Sigmoid colon (tissue), 4 donors: ENCODE data around the gene TDRD9.

Experiments used
- EP300 ChIP-seq, 4 donors: sonication (generic); formaldehyde crosslinking; IDR thresholded peaks; one replicate each; pipeline ENCODE4 v1.6.1; 2017; ENCODE audit warnings: antibody characterized with exemption in 4 of 4
- POLR2A ChIP-seq, 2 donors: fragments of 450-650 bp; IDR thresholded peaks; one replicate each; pipeline ENCODE4 v1.6.1; 2016; ENCODE audit warnings: antibody characterized with exemption in 2 of 2, mild to moderate bottlenecking in 2 of 2, moderate library complexity in 2 of 2
- TF ChIP-seq, protein P1 (sequence below), 4 experiments: fragments of 450-650 bp in 3 of 4; fragments of 200-600 bp in 1 of 4; IDR thresholded peaks; one replicate each; pipeline ENCODE4 v1.5.1; 2016 to 2019; ENCODE audit warnings: antibody characterized with exemption in 4 of 4, mild to moderate bottlenecking in 3 of 4, moderate library complexity in 2 of 4

DNA sequence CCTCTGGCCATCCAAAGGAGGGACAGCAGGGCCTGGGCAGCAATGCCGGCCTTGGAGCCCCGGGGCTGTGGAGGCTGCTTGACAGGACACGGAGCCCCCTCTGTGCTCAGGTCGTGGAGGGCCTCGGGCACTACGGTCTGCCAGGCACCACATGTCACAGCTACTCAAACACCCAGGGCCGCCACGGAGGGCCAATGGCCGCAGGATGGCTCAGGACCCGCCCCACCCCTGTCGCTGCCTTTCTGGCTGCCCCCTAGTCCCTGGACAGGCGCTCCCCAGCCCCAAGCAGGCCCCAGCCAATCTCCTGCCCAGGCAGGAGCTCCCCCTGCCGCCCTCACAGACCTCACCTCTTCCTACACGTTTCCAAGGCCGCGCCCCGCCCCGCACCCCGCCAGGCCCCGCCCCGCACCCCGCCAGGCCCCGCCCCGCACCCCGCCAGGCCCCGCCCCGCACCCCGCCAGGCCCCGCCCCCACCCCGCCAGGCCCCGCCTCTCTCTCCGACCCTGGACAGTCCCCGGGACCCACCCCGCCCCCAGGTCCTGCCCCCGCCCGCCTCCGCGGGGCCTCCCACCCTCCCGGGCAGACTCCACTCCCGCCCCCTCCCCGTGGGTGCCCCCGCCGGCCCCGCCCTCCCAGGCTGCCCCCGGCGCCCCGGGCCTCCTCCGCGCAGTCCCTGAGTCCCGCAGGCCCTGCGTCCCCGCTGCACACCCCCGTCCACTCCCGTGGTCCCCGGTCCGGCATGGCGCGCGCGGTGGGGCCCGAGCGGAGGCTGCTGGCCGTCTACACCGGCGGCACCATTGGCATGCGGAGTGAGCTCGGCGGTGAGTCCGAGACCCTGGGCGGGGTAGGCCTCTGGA, 157.0 kb downstream of the TDRD9 start, which contains the start of gene ASPG:
- TF ChIP-seq, protein P1, sequence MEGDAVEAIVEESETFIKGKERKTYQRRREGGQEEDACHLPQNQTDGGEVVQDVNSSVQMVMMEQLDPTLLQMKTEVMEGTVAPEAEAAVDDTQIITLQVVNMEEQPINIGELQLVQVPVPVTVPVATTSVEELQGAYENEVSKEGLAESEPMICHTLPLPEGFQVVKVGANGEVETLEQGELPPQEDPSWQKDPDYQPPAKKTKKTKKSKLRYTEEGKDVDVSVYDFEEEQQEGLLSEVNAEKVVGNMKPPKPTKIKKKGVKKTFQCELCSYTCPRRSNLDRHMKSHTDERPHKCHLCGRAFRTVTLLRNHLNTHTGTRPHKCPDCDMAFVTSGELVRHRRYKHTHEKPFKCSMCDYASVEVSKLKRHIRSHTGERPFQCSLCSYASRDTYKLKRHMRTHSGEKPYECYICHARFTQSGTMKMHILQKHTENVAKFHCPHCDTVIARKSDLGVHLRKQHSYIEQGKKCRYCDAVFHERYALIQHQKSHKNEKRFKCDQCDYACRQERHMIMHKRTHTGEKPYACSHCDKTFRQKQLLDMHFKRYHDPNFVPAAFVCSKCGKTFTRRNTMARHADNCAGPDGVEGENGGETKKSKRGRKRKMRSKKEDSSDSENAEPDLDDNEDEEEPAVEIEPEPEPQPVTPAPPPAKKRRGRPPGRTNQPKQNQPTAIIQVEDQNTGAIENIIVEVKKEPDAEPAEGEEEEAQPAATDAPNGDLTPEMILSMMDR (IDR thresholded peaks at IDR 0.05) = no peak
- no peak for TF ChIP-seq POLR2A (IDR thresholded peaks at IDR 0.05)
- no peak for TF ChIP-seq EP300 (IDR thresholded peaks at IDR 0.05)
